Vagina (tissue), 2 donors: Measurements from ENCODE around the gene CMIP.

ENCODE experiments used
- POLR2AphosphoS5 ChIP-seq, 2 donors: sonication (generic); formaldehyde crosslinking; IDR thresholded peaks; one replicate each; pipeline ENCODE4 v1.9.0; 2017; ENCODE audit warnings: antibody characterized with exemption in 2 of 2, mild to moderate bottlenecking in 2 of 2, low read depth in 1 of 2; ENCODE audit not compliant: insufficient read depth in 1 of 2
- TF ChIP-seq, protein P1 (sequence below), 3 experiments: fragments of 450-650 bp in 2 of 3; fragments of 200-600 bp in 1 of 3; sonication (generic) in 1 of 3; IDR thresholded peaks; one replicate each; pipeline ENCODE4 v1.5.1; 2017 to 2019; ENCODE audit warnings: antibody characterized with exemption in 3 of 3, mild to moderate bottlenecking in 2 of 3, moderate library complexity in 2 of 3

DNA sequence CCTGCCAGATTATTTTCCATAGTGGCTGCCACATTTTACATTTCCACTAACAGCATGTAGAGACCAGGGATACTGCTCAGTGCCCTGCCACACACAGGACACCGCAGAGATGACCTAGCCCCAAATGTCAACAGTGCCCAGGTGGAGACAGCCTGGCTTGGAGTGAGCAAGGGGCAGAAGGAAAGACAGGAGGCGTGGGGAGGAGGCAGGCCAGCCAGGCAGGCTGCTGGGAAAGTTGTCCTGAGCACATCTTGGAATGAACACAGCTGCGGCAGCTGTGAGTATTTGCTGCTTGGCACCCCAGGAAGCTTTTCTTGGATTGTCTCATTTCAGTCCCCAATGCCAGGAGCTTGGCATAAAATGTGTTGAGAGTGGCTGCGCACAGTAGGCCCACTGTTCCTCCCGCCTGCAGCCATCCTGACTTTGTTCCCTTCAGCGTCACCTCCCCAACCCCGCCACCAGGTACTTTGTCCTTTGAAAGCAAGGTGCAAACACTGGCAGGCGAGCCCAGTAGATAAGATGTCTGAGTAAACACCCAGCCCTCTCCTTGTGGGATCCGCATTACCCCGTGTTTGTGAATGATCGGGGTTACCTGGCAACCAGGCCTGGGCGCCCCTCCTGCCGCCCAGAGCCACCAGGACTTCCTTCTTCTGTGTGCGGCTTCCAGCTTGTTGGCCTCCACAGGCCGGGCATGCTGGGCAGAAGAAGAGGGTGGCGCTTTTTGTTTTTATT is 114.0 kb downstream of the CMIP start:
- TF ChIP-seq, protein P1, sequence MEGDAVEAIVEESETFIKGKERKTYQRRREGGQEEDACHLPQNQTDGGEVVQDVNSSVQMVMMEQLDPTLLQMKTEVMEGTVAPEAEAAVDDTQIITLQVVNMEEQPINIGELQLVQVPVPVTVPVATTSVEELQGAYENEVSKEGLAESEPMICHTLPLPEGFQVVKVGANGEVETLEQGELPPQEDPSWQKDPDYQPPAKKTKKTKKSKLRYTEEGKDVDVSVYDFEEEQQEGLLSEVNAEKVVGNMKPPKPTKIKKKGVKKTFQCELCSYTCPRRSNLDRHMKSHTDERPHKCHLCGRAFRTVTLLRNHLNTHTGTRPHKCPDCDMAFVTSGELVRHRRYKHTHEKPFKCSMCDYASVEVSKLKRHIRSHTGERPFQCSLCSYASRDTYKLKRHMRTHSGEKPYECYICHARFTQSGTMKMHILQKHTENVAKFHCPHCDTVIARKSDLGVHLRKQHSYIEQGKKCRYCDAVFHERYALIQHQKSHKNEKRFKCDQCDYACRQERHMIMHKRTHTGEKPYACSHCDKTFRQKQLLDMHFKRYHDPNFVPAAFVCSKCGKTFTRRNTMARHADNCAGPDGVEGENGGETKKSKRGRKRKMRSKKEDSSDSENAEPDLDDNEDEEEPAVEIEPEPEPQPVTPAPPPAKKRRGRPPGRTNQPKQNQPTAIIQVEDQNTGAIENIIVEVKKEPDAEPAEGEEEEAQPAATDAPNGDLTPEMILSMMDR (IDR thresholded peaks at IDR 0.05) = no peak
- TF ChIP-seq POLR2AphosphoS5 (IDR thresholded peaks at IDR 0.05; ENCODE audit: insufficient read depth in 1 of 2, low read depth in 1 of 2) = no peak
